Testis (tissue), 3 donors: ENCODE data around the gene NDUFB3. TPM values are rescaled to one million over a fixed set of nuclear protein-coding genes. Genes with fewer than 3 reads are reported as not detected.
A peak's percentile ranks its signal among the peaks of the same experiment; 100 is the strongest.

Experiments used
- DNase-seq: peaks from one replicate; pipeline ENCODE4 v3.0.0-alpha.2; 2019
- H3K27ac ChIP-seq, 2 donors: fragments of 200-600 bp; sonication (generic); one replicate each; pipeline ENCODE4 v1.5.1; 2019
- H3K27me3 ChIP-seq: fragments of 200-600 bp; sonication (generic); one replicate; pipeline ENCODE4 v1.5.1; 2019
- H3K36me3 ChIP-seq: fragments of 200-600 bp; sonication (generic); one replicate; pipeline ENCODE4 v1.5.1; 2017; ENCODE audit warnings: low read depth; ENCODE audit errors: missing control alignments
- H3K4me1 ChIP-seq: fragments of 200-600 bp; sonication (generic); one replicate; pipeline ENCODE4 v1.5.1; 2019
- H3K4me3 ChIP-seq, 2 donors: fragments of 200-600 bp; sonication (generic); one replicate each; pipeline ENCODE4 v1.5.1; 2017 to 2019
- H3K9me3 ChIP-seq: fragments of 200-600 bp; sonication (generic); one replicate; pipeline ENCODE4 v1.5.1; 2017
- CTCF ChIP-seq, 3 experiments: fragments of 450-650 bp in 2 of 3; fragments of 200-600 bp in 1 of 3; sonication (generic) in 1 of 3; IDR thresholded peaks; one replicate each; pipeline ENCODE4 v1.5.1; 2016 to 2019; ENCODE audit warnings: antibody characterized with exemption in 3 of 3, mild to moderate bottlenecking in 2 of 3, moderate library complexity in 1 of 3
- POLR2A ChIP-seq: fragments of 450-650 bp; IDR thresholded peaks from one replicate; pipeline ENCODE4 v1.6.1; 2017; ENCODE audit warnings: antibody characterized with exemption, mild to moderate bottlenecking, moderate library complexity
- WGBS, 2 donors: methylation state at CpG; one replicate each; pipeline ENCODE4 v1.1.5; 2018; 5-methylcytosine and 5-hydroxymethylcytosine counted together
- intact Hi-C: fragments of 100-400 bp; cut with DNase I; formaldehyde crosslinking; loops from one replicate; pipeline ENCODE4 v1.15.1; 2023; ENCODE audit warnings: low total_unique reads
- polyA plus RNA-seq: library from polyadenylated mRNA; stranded (reverse); fragments of 350-450 nt; fragmentation: Illumina TruSeq; extraction: RNeasy Lipid Tissue Mini Kit (QIAGEN cat#74804); gene quantifications from one replicate; pipeline ENCODE4 v1.2.3, GENCODE V29; 2014; ENCODE audit warnings: low read depth, low replicate concordance; ENCODE audit not compliant: insufficient read depth
- total RNA-seq, 2 donors: library from RNA; depleted of rRNA; stranded (reverse); fragments of >200 nt; gene quantifications; one replicate each; pipeline ENCODE4 v1.2.3, GENCODE V29; 2016

Gene NDUFB3
- total and polyA plus RNA-seq, 3 donors from 2014 or later = 46.8 to 129 (median 56.2) TPM

GRCh38 chr2:201127152-201127511, 55.3 kb downstream of the NDUFB3 start:
- Histone ChIP-seq H3K27me3 (no peaks in the 10 kb centered on the region), H3K4me1 (peaks cover 92% of the 10 kb centered on the region), H3K36me3 (no peaks in the 10 kb centered on the region), H3K9me3 (no peaks in the 10 kb centered on the region), H3K4me3 (no peak overlapping the region), H3K27ac (peak overlapping the region; percentile 61 to 100)
- 53 to 54% methylated on average over 2 of the region's 2 CpGs for WGBS, 2 donors
- DNase-seq = no peak
- TF ChIP-seq POLR2A = no peak
- TF ChIP-seq CTCF (IDR thresholded peaks at IDR 0.05) = no peak
- intact Hi-C loops = no loop called here

GRCh38 chr2:201127570-201127969, 55.8 kb downstream of the NDUFB3 start:
- intact Hi-C loops = no loop called here
- Histone ChIP-seq H3K27me3 (no peaks in the 10 kb centered on the region), H3K9me3 (no peaks in the 10 kb centered on the region), H3K27ac (peak overlapping the region; percentile 61 to 100), H3K4me3 (no peak overlapping the region), H3K36me3 (no peaks in the 10 kb centered on the region), H3K4me1 (peaks cover 89% of the 10 kb centered on the region)
- WGBS, 2 donors = 28% methylated on average over 5 of the region's 5 CpGs
- no peak for TF ChIP-seq CTCF (IDR thresholded peaks at IDR 0.05)
- no peak for TF ChIP-seq POLR2A
- peak; percentile 86 for DNase-seq

GRCh38 chr2:201128033-201128432, 56.2 kb downstream of the NDUFB3 start:
- no peak for DNase-seq
- H3K27me3 ChIP-seq = no peaks in the 10 kb centered on the region
- 47 to 51% methylated on average over 1 of the region's 1 CpG for WGBS, 2 donors

GRCh38 chr2:201128933-201129505, 57.2 kb downstream of the NDUFB3 start:
- H3K9me3 ChIP-seq = no peaks in the 10 kb centered on the region
- no peaks in the 10 kb centered on the region for H3K36me3 ChIP-seq
- H3K27ac ChIP-seq = peak overlapping the region; percentile 61 to 100
- intact Hi-C loops = no loop called here
- DNase-seq = no peak
- no peak overlapping the region for H3K4me3 ChIP-seq
- 49 to 53% methylated on average over 4 of the region's 4 CpGs for WGBS, 2 donors
- no peaks in the 10 kb centered on the region for H3K27me3 ChIP-seq
- peaks cover 75% of the 10 kb centered on the region for H3K4me1 ChIP-seq
- TF ChIP-seq CTCF (IDR thresholded peaks at IDR 0.05) = no peak
- no peak for TF ChIP-seq POLR2A

More at GRCh38 chr2:201128033-201128432, 56.2 kb downstream of the NDUFB3 start:
- Histone ChIP-seq H3K4me1 (peaks cover 85% of the 10 kb centered on the region), H3K9me3 (no peaks in the 10 kb centered on the region), H3K4me3 (no peak overlapping the region), H3K27ac (peak overlapping the region; percentile 61 to 100), H3K36me3 (no peaks in the 10 kb centered on the region)
- TF ChIP-seq CTCF (IDR thresholded peaks at IDR 0.05) (no peak), POLR2A (no peak)
- intact Hi-C loops = no loop called here

DNA sequence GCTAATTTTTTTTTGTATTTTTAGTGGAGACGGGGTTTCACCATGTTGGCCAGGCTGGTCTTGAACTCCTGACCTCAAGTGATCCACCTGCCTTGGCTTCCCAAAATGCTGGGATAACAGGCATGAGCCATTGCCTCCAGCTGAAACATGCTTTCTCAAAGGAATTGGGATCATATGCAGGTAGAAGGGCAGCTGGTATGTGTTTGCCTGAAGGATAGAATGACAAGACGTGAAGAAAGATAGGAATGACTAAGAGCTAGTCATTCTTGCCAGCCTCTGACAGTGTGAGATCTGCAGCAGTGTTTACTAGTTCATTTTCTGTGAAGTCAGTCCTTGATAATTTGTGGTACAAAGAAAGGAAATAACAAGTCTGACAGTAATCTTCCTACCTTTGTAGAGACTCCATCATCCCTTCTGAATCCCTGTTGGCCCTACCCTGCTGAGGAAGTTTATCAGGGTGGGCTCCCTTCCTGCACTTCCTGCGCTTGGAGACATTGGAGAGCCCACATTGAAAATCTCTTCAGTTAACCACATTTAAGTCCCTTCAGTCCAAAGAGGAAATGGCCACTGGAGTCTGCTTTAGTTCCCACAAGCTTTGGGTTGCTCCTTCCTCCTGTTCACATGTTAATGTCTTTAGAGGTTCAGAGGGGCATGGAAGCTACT, 58.9 kb downstream of the NDUFB3 start:
- H3K36me3 ChIP-seq = no peaks in the 10 kb centered on the region
- H3K27me3 ChIP-seq = no peaks in the 10 kb centered on the region
- intact Hi-C loops = no loop called here
- no peaks in the 10 kb centered on the region for H3K9me3 ChIP-seq
- TF ChIP-seq CTCF (IDR thresholded peaks at IDR 0.05) (no peak), POLR2A (no peak)
- DNase-seq = no peak
- peaks cover 59% of the 10 kb centered on the region for H3K4me1 ChIP-seq
- WGBS, 2 donors = 73 to 74% methylated on average over 3 of the region's 3 CpGs
- no peak overlapping the region for H3K4me3 ChIP-seq
- peak overlapping the region; percentile 61 to 100 for H3K27ac ChIP-seq
